Islet precursor cell (in vitro differentiated cells): Measurements from ENCODE around the gene MIPOL1.
"Not testable (repeated sequence)": the region's sequence is repeated elsewhere in the genome, so short reads cannot be mapped to it uniquely, and the experiment has no call there.

Source experiments
- DNase-seq: peaks from one replicate; pipeline ENCODE4 v3.0.0-alpha.2; 2018

Gene MIPOL1

DNA sequence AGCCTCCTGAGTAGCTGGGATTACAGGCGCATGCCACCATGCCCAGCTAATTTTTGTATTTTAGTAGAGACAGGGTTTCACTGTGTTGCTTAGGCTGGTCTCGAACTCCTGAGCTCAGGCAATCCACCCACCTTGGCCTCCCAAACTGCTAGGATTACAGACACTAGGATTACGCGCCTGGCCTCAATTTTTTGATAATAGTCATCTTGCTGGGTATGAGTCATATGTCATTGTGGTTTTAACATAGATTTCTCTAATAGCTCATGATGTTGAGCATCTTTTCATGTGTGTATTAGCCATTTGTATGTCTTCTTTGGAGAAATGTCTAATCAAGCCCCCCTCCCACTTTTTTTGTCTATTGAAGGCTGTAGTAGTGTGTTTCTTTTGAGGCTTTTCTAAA, 38.3 kb downstream of the MIPOL1 start:
- DNase-seq: not testable (repeated sequence)

DNA sequence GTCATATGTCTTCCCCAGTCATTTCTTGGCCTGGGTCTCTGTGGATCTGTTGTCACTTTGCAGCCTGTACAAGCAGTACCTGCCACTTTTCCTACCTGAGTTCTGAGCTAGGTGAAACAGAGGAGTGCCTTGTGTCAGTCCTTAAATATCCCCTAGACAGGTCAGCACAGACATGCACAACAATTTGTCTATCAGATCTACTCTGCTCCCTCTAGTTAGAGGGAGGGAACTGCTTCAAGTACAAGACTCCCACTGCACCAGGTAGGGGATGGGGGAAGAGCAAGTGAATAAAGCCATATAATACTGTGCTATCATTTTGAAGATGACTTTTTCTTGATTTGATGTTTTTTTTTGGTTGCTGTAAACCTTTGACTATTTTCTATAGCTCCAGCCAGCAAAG, 39.4 kb downstream of the MIPOL1 start:
- DNase-seq: no peak

DNA sequence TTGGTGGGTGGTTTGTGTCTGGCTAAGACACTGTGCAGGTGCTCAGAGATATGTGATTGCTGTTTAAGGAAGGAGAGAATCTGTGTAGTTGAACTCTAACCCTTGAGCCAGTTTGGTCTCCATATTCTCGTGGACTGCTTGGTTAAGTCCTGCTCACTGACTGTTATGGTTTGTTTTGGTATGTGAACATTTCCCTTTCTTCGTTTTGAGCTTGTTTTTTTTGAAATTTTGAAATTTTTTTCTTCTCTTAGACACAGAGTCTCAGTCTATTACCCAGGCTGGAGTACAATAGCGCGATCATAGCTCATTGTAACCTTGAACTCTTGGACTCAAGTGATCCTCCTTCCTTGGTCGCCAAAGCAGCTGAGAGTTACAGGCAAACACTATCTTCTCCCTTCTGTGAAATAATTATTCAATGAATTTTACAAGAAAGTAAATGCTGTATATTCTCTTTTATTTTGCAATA, 40.0 kb downstream of the MIPOL1 start:
- DNase-seq: no peak

DNA sequence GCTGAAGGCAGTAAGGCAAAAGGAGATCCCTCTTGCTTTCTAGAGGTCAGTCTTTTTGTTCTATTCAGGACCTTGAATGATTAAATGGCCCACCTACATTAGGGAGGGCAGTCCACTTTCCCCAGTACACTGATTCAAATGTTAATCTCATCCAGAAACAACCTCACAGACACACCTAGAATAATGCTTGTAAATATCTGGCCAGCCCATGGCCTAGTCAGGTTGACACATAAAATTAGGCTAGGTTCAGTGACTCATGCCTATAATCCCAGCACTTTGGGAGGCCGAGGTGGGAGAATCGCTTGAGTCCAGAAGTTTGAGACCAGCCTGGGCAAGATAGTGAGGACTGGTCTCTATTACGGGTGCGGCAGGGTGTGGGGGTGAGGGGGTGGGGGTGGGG, 43.5 kb downstream of the MIPOL1 start:
- no peak for DNase-seq

DNA sequence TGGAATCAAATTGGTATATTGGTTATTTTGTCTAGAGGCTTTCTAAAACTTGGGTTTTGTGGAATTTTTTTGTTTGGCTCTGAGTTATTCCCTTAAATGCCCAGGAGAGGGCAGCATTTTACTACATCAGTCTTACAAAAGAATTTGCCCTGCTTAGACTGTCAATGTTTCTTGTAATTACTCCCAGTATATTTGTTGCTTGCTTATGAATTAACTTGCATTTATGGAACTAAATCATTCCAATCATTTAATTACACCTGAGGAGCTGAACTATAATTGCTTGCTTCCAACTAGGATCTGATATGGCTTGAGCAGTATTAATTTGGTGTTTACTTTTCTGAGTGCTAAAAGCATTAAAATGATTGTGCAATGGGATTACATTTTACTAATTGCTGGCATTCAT, 48.7 kb downstream of the MIPOL1 start:
- no peak for DNase-seq

DNA sequence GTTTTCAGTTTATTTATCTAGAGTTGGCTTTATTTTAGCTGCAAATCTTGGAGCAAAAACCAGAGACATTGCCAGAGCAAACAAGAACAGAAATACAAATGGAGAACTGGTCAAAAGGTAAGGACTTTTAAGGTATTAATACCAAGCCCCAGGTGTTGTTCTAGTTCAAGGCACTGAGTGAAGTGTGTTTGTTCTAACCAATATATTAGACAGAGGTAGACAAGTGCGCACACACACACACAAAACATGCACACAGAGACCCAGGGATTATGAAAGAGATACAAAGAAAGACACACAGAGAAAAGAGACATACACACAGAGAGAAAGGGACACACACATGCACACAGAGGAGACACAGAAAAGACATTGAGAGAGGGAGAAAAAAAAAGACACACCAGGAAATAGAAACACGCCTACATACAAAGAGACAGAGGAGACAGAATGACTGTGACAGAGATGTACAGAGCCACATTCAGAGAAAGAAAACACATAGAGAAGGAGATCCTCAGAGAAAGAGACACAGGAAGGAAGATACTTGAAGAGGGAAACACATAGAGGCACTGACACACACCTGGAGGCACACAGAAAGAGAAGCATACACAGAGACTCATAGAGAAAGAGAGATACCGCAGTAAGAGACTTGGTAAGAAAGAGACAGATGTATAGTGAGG, 50.2 kb downstream of the MIPOL1 start:
- no peak for DNase-seq

DNA sequence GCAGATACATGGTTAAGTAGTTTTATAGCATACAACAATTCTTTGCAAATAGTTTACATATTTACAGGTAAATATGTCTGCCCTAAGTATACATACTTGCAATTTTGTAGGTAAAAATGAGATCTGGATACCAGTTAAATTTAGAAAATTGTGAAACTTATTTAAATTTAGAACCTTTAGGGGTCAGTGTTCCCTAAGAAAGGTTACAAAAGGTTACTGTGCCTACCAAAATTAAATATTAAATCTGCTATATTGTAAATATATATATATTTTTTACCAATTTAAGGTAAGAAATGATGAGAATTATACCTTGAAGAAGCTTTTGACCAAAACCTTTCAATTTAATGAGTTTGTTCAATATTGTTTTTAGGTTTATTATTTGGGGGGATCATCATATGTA, 54.0 kb downstream of the MIPOL1 start:
- DNase-seq: no peak

DNA sequence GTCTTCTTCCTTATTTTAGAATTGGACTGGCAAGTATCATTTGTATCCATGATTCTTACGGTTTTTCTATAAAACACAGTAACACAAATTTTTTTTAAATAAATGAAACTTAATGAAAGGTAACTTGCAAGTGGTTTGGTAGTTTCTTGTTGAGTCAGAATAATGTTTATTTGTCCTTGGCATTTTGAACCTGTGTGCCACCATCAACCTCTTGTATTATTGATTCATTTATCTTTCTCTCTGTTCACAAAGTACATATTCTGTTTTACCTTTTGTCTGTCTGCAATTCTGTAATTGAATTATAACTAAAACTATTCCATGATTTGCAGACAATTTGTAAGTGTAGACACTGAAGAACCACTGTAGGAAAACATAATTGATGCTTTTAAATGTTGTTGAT, 54.7 kb downstream of the MIPOL1 start:
- no peak for DNase-seq

DNA sequence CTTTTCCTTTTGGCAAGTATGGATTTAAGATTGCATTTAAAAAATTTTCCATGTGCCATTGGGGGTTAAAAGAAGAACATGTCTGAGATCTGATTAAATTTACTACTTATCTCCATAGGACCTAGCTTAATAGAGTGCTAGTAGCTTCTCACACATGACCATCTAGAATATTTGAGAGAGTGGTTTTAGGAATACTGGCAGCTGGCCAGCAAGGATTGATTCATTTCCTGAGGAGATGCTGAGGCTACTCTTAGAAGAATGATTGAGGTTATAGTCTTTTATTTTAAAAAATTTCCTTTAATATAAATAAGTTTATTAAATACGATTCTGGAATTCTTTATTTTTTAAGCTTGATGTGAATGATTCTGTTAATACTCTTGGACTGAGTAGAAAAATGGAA, 56.2 kb downstream of the MIPOL1 start:
- DNase-seq: no peak

DNA sequence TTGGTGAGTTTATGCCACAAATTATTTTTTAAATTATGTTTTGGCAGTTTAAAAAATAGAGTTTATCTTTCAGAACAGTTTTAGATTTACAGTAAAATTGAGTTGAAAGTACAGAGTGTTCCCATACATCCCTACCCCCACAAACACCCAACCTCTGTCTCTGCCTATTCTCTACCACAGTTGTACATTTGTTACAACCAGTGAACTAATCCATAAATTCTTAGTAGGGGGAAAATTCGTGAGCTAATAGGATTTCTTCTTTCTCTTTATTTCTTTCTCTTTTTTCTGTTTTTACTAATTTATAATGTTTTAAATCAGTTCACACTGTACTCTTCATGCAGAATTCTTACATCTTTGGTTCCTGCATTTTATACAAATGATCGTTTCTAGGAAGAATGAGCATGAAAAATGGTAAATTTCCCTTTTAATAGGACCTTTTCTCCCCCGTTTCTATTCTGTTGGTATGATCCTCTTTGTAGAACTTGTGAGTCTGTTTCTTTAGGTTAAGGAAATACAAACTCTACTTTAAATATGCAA, 56.7 kb downstream of the MIPOL1 start:
- DNase-seq: no peak

DNA sequence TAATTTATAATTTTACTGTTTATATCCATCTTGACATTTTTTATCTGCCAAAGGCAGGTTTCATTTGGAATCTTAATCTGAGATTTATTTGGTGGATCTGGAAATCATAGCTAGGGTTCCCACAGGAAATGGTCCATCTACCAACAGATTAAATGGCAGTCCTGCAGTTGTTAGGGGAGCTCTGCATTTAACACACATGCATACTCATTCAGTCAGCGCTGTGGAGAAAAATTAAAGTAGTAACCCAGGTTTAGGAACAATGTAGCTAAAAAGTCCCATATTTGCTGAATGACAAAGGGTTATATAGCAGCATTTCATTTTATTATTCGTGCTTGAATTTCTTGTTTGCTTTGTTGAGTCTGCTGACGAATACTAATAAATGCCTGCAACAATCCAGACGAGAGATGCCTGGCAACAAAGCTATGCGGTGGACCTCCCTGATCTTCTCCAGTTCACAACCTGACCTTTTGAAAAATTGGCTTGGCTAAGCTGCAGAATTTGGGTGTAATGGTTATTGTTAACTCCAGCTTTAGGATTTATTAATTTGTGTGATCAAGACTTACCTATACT, 59.8 kb downstream of the MIPOL1 start:
- DNase-seq: no peak

DNA sequence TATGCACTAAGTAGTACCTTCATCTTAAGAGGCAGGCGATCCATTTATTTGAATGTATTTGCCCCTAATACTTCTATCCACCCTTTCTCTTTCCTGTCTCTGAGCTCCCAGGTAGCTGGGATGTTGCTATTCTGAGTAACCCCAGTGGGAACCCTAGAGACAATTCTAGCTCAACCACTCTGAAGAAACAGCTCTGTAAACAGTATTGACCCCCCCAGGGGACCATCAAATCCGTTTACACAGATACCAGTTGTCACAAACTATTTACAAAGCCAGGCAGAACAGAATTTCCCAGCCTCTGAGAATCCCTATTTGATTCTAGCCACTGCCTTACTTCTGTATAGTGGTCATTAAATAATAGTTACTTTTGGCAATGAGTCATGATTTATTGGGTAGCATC, 64.9 kb downstream of the MIPOL1 start:
- DNase-seq: no peak

DNA sequence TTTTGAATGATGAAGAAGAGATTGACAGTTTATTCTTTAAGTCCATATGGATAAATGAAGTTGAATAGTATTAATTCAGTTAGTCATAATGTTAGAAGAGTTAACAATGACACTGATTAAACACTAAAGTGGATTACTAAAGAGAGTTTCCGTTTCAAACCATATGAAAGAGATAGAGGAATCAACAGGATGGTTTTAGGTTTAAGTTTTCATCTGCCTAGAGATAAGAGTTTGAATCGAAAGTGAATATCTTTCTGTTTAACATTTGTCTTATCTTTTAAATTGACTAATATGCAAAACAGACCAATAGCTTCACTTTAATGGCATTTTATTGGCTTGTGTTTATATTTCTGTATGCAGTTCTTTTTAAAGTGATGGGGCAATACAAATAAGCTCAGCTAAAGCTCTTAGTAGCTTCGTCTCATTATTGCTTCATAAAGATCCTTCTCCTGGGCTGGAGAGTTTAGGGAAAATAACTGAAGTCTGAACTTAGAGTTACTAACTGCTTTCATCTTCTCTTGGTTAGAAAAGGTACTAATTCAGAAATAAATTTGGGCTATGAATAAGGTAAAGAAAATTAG, 66.0 kb downstream of the MIPOL1 start:
- no peak for DNase-seq

DNA sequence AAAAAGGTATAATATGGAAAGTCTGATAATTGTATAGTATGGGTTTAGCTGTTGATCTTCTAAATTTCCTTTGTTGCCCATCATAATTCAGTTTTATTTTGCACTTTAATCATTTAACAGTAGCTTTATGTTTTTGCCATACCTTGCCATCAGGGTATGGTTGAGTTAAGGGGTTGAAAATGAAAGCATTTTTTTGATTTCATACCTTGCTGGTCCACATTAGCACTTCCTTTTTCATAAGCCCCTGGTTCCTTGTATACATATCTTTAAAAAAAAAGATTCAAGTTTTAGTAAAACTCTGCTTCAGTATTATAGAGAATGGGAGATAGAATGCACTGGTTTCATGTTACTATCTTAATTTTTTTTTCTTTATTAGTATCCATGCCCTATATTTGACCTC, 71.1 kb downstream of the MIPOL1 start:
- no peak for DNase-seq

DNA sequence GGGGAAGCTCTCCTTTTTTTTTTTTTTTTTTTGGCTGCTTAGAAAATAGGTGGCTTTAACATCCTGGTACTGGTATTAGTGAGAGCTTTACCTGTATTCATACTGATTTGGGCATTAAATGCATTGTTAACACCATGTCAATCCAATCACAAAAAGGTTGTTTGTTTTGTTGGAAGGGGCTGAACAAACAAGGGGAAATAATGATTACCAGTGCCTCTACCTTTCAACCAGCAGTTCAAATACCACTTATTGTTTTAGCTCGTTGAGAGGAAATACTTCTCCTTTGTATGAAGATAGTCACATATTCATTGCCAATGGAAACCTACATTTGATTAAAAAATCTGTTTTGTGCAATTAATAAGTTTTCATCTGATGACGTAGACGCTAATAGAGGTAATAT, 72.9 kb downstream of the MIPOL1 start:
- DNase-seq: no peak

DNA sequence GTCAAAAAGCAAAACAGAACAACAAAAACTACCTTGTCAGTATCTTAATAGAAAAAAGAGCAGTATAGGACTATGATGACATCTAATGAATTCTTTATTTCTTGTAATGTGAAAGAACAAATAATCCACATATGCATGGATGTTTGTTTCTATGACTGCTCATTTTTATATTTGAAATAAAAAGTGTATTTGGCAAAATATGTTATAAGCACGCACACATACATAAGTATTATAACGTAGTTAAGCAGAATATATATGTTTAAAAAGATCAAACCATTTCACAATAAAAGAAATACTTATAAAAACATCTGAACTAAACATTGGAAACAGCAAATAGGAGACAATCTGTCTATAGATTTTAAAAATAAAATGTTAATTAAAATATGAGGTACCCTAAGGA, 74.8 kb downstream of the MIPOL1 start:
- DNase-seq: no peak

DNA sequence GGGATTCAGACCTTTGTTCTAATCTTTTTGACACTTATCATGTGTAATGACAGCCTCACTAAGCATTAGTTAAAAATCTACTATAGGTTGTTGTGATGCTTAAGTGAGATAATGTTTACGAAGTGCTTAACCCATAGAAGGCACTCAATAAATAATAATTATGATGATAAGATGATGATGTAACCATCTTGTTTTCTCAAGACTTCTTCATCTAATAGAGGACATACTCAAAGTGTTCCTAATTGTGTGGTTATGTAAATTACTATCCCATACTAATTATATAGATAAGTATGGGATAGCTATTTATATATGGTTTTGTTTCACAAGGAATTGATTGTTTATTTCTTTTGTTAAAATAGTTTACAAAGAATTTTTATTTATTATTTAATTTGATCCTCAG, 76.9 kb downstream of the MIPOL1 start:
- no peak for DNase-seq

DNA sequence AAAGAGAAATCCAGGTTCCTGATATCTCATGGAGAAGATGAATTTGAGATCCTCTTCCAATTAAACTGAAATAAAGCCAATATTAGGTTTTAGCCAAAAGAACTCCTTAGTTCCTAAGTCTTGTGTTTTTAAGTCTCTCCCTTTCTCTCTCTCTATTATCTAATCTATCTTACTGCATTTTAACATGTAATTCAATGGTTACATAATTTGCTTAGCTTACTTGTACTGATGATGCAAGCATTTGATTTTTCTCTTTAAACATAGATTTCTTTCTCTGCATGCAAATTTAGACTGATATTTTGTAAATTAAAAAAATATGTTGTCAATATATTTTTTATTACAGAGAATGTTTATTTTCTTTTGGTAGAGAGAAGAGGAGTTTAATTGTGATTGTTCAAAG, 78.2 kb downstream of the MIPOL1 start:
- no peak for DNase-seq

DNA sequence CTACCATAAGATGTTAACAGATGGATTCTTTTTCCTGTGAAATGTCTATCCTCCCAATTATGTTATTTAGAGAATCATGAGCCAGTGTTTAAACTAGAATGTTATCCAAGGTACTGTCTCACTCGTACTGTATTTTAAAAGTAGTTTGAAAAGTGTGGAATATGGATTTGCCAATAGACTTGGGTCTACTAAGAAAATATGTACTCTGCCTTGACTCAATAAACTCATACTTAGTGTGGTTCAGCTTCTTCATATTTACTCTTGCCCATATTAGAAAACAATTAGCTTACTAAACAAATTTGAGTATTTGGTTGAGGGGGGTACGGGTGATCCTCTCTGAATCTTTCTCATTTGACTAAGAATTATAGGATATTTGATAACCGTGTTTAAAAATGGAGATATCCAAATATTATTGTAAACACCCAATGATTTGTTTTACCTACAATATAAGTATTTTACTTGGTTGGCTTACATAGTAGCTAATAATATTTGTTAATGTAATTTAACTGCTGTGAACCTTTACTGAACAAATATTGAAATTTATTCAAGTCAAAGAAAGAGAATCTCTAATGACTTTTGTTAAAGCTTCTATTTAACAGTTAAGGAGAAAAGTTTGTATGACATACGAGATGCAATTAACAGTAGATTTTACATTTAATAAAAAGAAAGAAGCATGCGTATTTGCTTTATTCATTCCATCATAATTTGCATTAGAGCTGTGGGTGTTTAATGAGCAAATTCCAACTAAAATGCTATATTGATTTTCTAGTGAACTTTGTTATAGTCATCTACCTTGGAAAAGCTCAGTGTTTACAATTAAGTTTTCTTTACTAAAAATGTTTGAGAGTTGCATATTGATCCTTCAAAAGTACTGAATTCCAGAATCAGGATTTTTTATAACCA, 81.2 kb downstream of the MIPOL1 start:
- DNase-seq: no peak

DNA sequence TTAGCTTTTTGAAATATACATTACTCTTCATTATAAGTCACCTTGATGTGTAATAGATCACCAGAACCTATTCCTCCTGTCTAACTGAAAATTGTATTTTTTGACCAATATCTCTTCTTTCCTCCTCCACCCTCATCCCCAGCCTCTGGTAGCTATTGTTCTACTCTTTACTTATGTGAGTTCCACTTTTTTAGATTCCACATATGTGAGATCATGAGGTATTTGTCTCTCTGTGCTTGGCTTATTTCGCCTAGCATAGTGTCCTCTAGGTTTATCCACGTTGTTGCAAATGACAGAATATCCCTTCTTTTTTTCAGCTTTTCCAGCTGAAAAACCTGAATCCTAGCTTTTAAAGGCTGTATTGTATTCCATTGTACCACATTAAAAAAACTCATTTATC, 82.1 kb downstream of the MIPOL1 start:
- DNase-seq: no peak

DNA sequence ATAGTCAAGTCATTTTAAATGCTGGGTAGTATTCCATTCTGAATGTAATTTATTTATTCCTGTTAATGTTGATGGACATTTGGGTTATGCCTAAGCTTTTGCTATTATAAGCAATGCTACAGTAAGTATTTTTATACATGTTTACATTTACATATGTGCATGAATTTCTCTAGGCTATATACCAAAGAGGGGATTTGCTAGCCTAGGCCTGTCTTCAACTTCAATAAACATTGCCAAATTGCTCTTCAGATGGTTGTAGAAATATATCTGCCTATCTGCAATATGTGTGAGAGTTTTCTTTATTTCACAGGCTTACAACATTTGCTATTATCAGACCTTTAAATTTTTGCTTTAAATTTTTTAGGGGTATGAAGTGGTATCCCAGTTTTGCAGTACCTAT, 87.0 kb downstream of the MIPOL1 start:
- no peak for DNase-seq

DNA sequence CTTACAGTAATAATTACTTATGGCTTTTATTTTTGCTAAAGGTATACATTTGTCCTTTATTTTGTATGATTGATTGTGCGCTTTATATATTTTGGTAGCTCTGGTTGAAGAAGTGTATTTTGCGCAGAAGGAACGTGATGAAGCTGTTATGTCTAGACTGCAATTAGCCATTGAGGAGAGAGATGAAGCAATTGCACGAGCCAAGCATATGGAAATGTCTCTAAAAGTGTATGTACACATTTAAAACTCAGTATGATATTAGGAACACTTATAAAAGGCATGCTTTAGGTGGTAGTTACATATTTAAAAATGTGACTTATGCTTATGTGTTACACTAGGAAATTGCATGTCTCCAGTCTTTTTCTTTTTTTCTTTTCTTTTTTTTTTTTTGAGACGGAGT, 87.5 kb downstream of the MIPOL1 start:
- no peak for DNase-seq

DNA sequence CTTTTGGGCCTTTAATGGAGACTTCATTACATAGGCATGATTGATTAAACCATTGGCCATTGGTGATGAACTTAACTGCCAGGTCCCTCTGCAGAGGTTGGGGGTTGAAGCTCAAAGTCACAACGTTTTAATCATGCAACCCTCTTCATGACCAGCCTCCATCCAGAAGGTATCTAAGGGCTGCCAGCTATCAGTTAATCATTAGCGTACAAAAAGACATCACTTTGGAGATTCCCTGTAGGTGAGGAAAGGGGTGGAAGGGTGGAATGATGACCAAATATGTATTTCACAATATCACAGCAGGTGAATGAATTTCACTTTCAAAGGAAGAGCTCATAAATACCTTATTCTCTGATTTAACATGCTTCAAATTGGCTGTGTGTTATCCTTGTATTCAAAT, 92.0 kb downstream of the MIPOL1 start:
- DNase-seq: no peak

DNA sequence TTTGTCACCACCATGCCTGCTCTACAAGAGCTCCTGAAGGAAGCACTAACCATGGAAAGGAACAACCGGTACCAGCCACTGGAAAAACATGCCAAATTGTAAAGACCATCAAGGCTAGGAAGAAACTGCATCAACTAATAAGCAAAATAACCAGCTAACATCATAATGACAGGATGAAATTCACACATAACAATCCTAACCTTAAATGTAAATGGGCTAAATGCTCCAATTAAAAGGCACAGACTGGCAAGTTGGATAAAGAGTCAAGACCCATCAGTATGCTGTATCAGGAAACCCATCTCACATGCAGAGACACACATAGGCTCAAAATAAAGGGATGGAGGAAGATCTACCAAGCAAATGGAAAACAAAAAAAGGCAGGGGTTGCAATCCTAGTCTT, 97.5 kb downstream of the MIPOL1 start:
- DNase-seq: not testable (repeated sequence)
